SK-N-SH (cell line): ENCODE results near the gene PTGIS. TPM values are rescaled to one million over a fixed set of nuclear protein-coding genes. Genes with fewer than 3 reads are reported as not detected.
A peak's percentile ranks its signal among the peaks of the same experiment; 100 is the strongest.

Experiments used
- CTCF ChIA-PET: fragments of 300-600, 350-600 bp; formaldehyde crosslinking; extraction: SDS; loops from one replicate; lab custom pipeline; 2021; lab: Yijun Ruan, JAX
- POLR2A ChIA-PET: fragments of 350-600 bp; sonication (Branson Sonifier 250); formaldehyde crosslinking; extraction: SDS; loops from one replicate; lab custom pipeline; 2020; ENCODE audit warnings: antibody characterized with exemption, inconsistent platforms; lab: Yijun Ruan, JAX
- DNase-seq: peaks from one replicate; pipeline ENCODE4 v3.0.0; 2012
- H2AFZ ChIP-seq: fragments of 200-600 bp; sonication (generic); 2 replicates; pipeline ENCODE4 v1.8.1; 2016; ENCODE audit warnings: antibody characterized with exemption, mild to moderate bottlenecking, low read depth
- H3F3A ChIP-seq: fragments of 200-600 bp; sonication (generic); replicated peaks from 2 replicates; pipeline ENCODE3; 2016; ENCODE audit warnings: antibody characterized with exemption, mild to moderate bottlenecking; ENCODE audit not compliant: insufficient read depth
- H3K27ac ChIP-seq, 2 experiments: fragments of 200-500 bp in 1 of 2; fragments of 200-600 bp in 1 of 2; sonication (Bioruptor generic) in 1 of 2; sonication (generic), shearing (Covaris generic) in 1 of 2; 2 replicates each; pipeline versions ENCODE4 v1.5.1 to v1.6.1; 2014 to 2016; ENCODE audit warnings: low read depth in 2 of 2, inconsistent platforms in 1 of 2, low read length in 1 of 2, mild to moderate bottlenecking in 1 of 2, mixed read lengths in 1 of 2
- H3K27me3 ChIP-seq: fragments of 200-600 bp; sonication (generic), shearing (Covaris generic); 2 replicates; pipeline ENCODE4 v1.6.1; 2016; ENCODE audit warnings: mixed run types; ENCODE audit not compliant: insufficient read depth
- H3K36me3 ChIP-seq, 2 experiments: fragments of 200-500 bp in 1 of 2; fragments of 200-600 bp in 1 of 2; sonication (Bioruptor generic) in 1 of 2; sonication (generic) in 1 of 2; replicated peaks in 1 of 2; 2 replicates each; pipeline versions ENCODE3 to v1.5.1; 2014 to 2016; ENCODE audit warnings: low read length in 1 of 2, mild to moderate bottlenecking in 1 of 2; ENCODE audit not compliant: insufficient read depth in 2 of 2, control insufficient read depth in 1 of 2
- H3K4me1 ChIP-seq, 2 experiments: fragments of 200-500 bp in 1 of 2; fragments of 200-600 bp in 1 of 2; sonication (Bioruptor generic) in 1 of 2; sonication (generic), shearing (Covaris generic) in 1 of 2; 2 replicates each; pipeline versions ENCODE4 v1.5.1 to v1.6.1; 2014 to 2016; ENCODE audit warnings: low read depth in 1 of 2, low read length in 1 of 2, mixed run types in 1 of 2; ENCODE audit not compliant: insufficient read depth in 2 of 2, control insufficient read depth in 1 of 2
- H3K4me2 ChIP-seq: fragments of 200-600 bp; sonication (generic), shearing (Covaris generic); 2 replicates; pipeline ENCODE4 v1.6.1; 2017; ENCODE audit warnings: mixed run types
- H3K4me3 ChIP-seq, 2 experiments: fragments of 200-500 bp in 1 of 2; fragments of 200-600 bp in 1 of 2; sonication (Bioruptor generic) in 1 of 2; sonication (generic), shearing (Covaris generic) in 1 of 2; 2 replicates each; pipeline versions ENCODE4 v1.5.1 to v1.8.1; 2014 to 2016; ENCODE audit warnings: low read depth in 2 of 2, inconsistent platforms in 1 of 2, low read length in 1 of 2, mild to moderate bottlenecking in 1 of 2, mixed read lengths in 1 of 2, moderate library complexity in 1 of 2
- H3K79me2 ChIP-seq: fragments of 200-600 bp; sonication (generic); 2 replicates; pipeline ENCODE4 v1.8.1; 2017; ENCODE audit warnings: mild to moderate bottlenecking; ENCODE audit not compliant: insufficient read depth
- H3K9ac ChIP-seq: fragments of 200-600 bp; sonication (generic); 2 replicates; pipeline ENCODE4 v1.6.1; 2017; ENCODE audit warnings: mixed run types
- H3K9me2 ChIP-seq: fragments of 200-600 bp; sonication (generic); 2 replicates; pipeline ENCODE4 v1.6.1; 2017; ENCODE audit warnings: mixed run types
- H3K9me3 ChIP-seq: fragments of 200-600 bp; sonication (generic); 2 replicates; pipeline ENCODE4 v1.6.1; 2017; ENCODE audit warnings: mixed run types, mild to moderate bottlenecking, moderate library complexity
- H4K20me1 ChIP-seq: fragments of 200-600 bp; sonication (generic); 2 replicates; pipeline ENCODE4 v1.6.1; 2017; ENCODE audit warnings: mild to moderate bottlenecking, mixed run types; ENCODE audit not compliant: insufficient read depth
- CTCF ChIP-seq: fragments of 200-600 bp; sonication (generic); IDR thresholded peaks from 2 replicates; pipeline ENCODE4 v1.6.1; 2017; ENCODE audit warnings: antibody characterized with exemption, mild to moderate bottlenecking, moderate library complexity
- EZH2phosphoT487 ChIP-seq: fragments of 200-600 bp; sonication (generic); IDR thresholded peaks from 2 replicates; pipeline ENCODE4 v1.6.1; 2017; ENCODE audit warnings: low read depth, mixed run types, mild to moderate bottlenecking, antibody characterized with exemption, moderate library complexity, borderline replicate concordance
- FOXM1 ChIP-seq: IDR thresholded peaks from 2 replicates; pipeline ENCODE4 v1.4.0; 2012; ENCODE audit warnings: low read depth, mild to moderate bottlenecking
- MAX ChIP-seq: IDR thresholded peaks from 2 replicates; pipeline ENCODE4 v1.4.0; 2012; ENCODE audit warnings: low read depth
- NFIC ChIP-seq: IDR thresholded peaks from 2 replicates; pipeline ENCODE4 v1.4.0; 2012; ENCODE audit warnings: borderline replicate concordance
- PBX3 ChIP-seq: IDR thresholded peaks from 2 replicates; pipeline ENCODE4; 2012
- POLR2AphosphoS5 ChIP-seq: IDR thresholded peaks from 2 replicates; pipeline ENCODE4 v1.6.1; 2012; ENCODE audit warnings: low read depth, low read length
- REST ChIP-seq: IDR thresholded peaks from 2 replicates; pipeline ENCODE4 v1.6.1; 2012; ENCODE audit warnings: mild to moderate bottlenecking, low read depth, low read length, moderate library complexity
- USF1 ChIP-seq: IDR thresholded peaks from 2 replicates; pipeline ENCODE4 v1.4.0; 2012; ENCODE audit warnings: low read depth, borderline replicate concordance
- USF2 ChIP-seq: fragments of 150-350 bp; IDR thresholded peaks from 2 replicates; pipeline ENCODE4 v1.6.1; 2017; ENCODE audit warnings: antibody characterized with exemption, low read length, low read depth, borderline replicate concordance
- YY1 ChIP-seq: IDR thresholded peaks from 2 replicates; pipeline ENCODE4 v1.4.0; 2012; ENCODE audit warnings: low read depth, mild to moderate bottlenecking
- WGBS: methylation state at CpG from one replicate; pipeline ENCODE4 v1.1.6; 2017; ENCODE audit warnings: low lambda C conversion rate; 5-methylcytosine and 5-hydroxymethylcytosine counted together
- polyA plus RNA-seq, 3 experiments: library from polyadenylated mRNA; depleted of rRNA; stranded (reverse); fragments of >200 nt; gene quantifications; 2 replicates each; pipeline ENCODE4 v1.2.3, GENCODE V29; 2012

PTGIS gene
- polyA plus RNA-seq, 1 of the 3 experiments (the other 2 are of a cell fraction): 1.0 TPM

GRCh38 chr20:49468412-49468811 lies 99.5 kb downstream of the PTGIS start (continued):
- no peak for TF ChIP-seq EZH2phosphoT487
- TF ChIP-seq POLR2AphosphoS5: no peak

- H3K79me2 ChIP-seq: no peaks in the 10 kb centered on the region
- no peak overlapping the region for H3K4me2 ChIP-seq
- H3K27me3 ChIP-seq: no peaks in the 10 kb centered on the region; the same call in 1 of the 2 replicates
- no peaks in the 10 kb centered on the region for H3K9me2 ChIP-seq
- 75% methylated on average over 8 of the region's 8 CpGs for WGBS
- no peak overlapping the region for H2AFZ ChIP-seq
- no peaks in the 10 kb centered on the region for H3K36me3 ChIP-seq
- TF ChIP-seq REST (no peak), USF1 (peak; percentile 38; the same call in 1 of the 2 replicates), USF2 (no peak)
- H3K4me3 ChIP-seq: no peak overlapping the region
- H3K9me3 ChIP-seq: no peaks in the 10 kb centered on the region
- DNase-seq: no peak
- CTCF ChIA-PET: interaction anchor here (0.6 to 3.4 kb wide), 5 partner anchors 10 to 308 kb away, joined by 4 to 13 read pairs (median 5); no protein-coding TSS in a partner anchor
- no peaks in the 10 kb centered on the region for H4K20me1 ChIP-seq
- no peak overlapping the region for H3K27ac ChIP-seq
- H3F3A ChIP-seq: no peaks in the 10 kb centered on the region
- H3K4me1 ChIP-seq: no peaks in the 10 kb centered on the region
- H3K9ac ChIP-seq: no peak overlapping the region
- POLR2A ChIA-PET: no interaction called here
Measured at GRCh38 chr20:49466114-49466912, 101.6 kb downstream of the PTGIS start.

- no peak overlapping the region for H3K4me2 ChIP-seq
- no peaks in the 10 kb centered on the region for H3K9me2 ChIP-seq
- no peak overlapping the region for H2AFZ ChIP-seq
- no peaks in the 10 kb centered on the region for H3F3A ChIP-seq
- H3K9ac ChIP-seq: no peak overlapping the region
- WGBS: 50% methylated on average over 3 of the region's 7 CpGs
- H4K20me1 ChIP-seq: no peaks in the 10 kb centered on the region
- no peaks in the 10 kb centered on the region for H3K79me2 ChIP-seq
- no peaks in the 10 kb centered on the region for H3K36me3 ChIP-seq
- TF ChIP-seq NFIC (no peak), FOXM1 (no peak), YY1 (no peak), CTCF (no peak), PBX3 (no peak), MAX (no peak)
- H3K4me3 ChIP-seq: no peak overlapping the region
- ChIA-PET CTCF (interaction anchor here (0.7 to 3.4 kb wide), 7 partner anchors 12 to 217 kb away, joined by 3 to 13 read pairs (median 5); no protein-coding TSS in a partner anchor), POLR2A (no interaction called here)
- no peak for DNase-seq
- H3K4me1 ChIP-seq: peaks cover 0 to 5% of the 10 kb centered on the region in 2 experiments; a peak in 1 of 4 replicates
- H3K9me3 ChIP-seq: no peaks in the 10 kb centered on the region
- no peak overlapping the region for H3K27ac ChIP-seq
- no peaks in the 10 kb centered on the region; the same call in 1 of the 2 replicates for H3K27me3 ChIP-seq
Measured at GRCh38 chr20:49464556-49464955, 103.4 kb downstream of the PTGIS start.
